ENCODE data around the gene PELI2.
"Not testable (repeated sequence)": the region's sequence is repeated elsewhere in the genome, so short reads cannot be mapped to it uniquely, and the experiment has no call there.

PELI2 gene

GRCh38 chr14:56144176-56144575 lies 26.0 kb downstream of the PELI2 start:
- no peak for DNase-seq

- DNase-seq: no peak
Observed at GRCh38 chr14:56145181-56145769, 27.1 kb downstream of the PELI2 start.

- DNase-seq: no peak
Observed at GRCh38 chr14:56145965-56146364, 27.8 kb downstream of the PELI2 start.

- no peak for DNase-seq
Observed at GRCh38 chr14:56147449-56147848, 29.2 kb downstream of the PELI2 start.

GRCh38 chr14:56147986-56148901 lies 30.0 kb downstream of the PELI2 start:
- no peak for DNase-seq

GRCh38 chr14:56149151-56149550 lies 30.9 kb downstream of the PELI2 start:
- no peak for DNase-seq

- no peak for DNase-seq
Observed at GRCh38 chr14:56149995-56150394, 31.8 kb downstream of the PELI2 start.

GRCh38 chr14:56150645-56151345 lies 32.6 kb downstream of the PELI2 start:
- no peak for DNase-seq

- DNase-seq: no peak
Observed at GRCh38 chr14:56152221-56152620, 34.0 kb downstream of the PELI2 start.

GRCh38 chr14:56153267-56153666 lies 35.1 kb downstream of the PELI2 start:
- no peak for DNase-seq

GRCh38 chr14:56154321-56154720 lies 36.1 kb downstream of the PELI2 start:
- no peak for DNase-seq

GRCh38 chr14:56156096-56156495 lies 37.9 kb downstream of the PELI2 start:
- no peak for DNase-seq

- no peak for DNase-seq
Observed at GRCh38 chr14:56159066-56159465, 40.9 kb downstream of the PELI2 start.

GRCh38 chr14:56160088-56160487 lies 41.9 kb downstream of the PELI2 start:
- DNase-seq: no peak

GRCh38 chr14:56161658-56162057 lies 43.4 kb downstream of the PELI2 start:
- no peak for DNase-seq

- DNase-seq: no peak
Observed at GRCh38 chr14:56162476-56162875, 44.3 kb downstream of the PELI2 start.

GRCh38 chr14:56166579-56166978 lies 48.4 kb downstream of the PELI2 start:
- not testable (repeated sequence) for DNase-seq

- no peak for DNase-seq
Observed at GRCh38 chr14:56168007-56168616, 49.9 kb downstream of the PELI2 start.

GRCh38 chr14:56170028-56170427 lies 51.8 kb downstream of the PELI2 start:
- no peak for DNase-seq

GRCh38 chr14:56170877-56171422 lies 52.7 kb downstream of the PELI2 start:
- no peak for DNase-seq

- DNase-seq: no peak
Observed at GRCh38 chr14:56172074-56172473, 53.9 kb downstream of the PELI2 start.

GRCh38 chr14:56172571-56172971 lies 54.4 kb downstream of the PELI2 start:
- no peak for DNase-seq

- DNase-seq: no peak
Observed at GRCh38 chr14:56173365-56173922, 55.2 kb downstream of the PELI2 start.

Data from central memory CD4-positive, alpha-beta T cell (primary cell).